ENCODE data around the gene TMEM179B. TPM values are rescaled to one million over a fixed set of nuclear protein-coding genes. Genes with fewer than 3 reads are reported as not detected.

The TMEM179B gene
- total and polyA plus RNA-seq, 7 donors, result 27.0 to 63.9 (median 39.0) TPM

- Histone ChIP-seq H3K36me3 (peaks cover 57 to 76% (median 70%) of the 10 kb centered on the region in 4 donors), H3K27me3 (no peaks in the 10 kb centered on the region), H3K4me3 (no peak overlapping the region), H3K4me1 (peaks cover 0 to 23% (median 19%) of the 10 kb centered on the region in 4 donors), H3K27ac (no peak overlapping the region), H3K9me3 (no peaks in the 10 kb centered on the region)
- no peak for DNase-seq
- no peak for TF ChIP-seq POLR2A (IDR thresholded peaks at IDR 0.05)
- TF ChIP-seq EP300 (IDR thresholded peaks at IDR 0.05), result no peak
- TF ChIP-seq POLR2AphosphoS5 (IDR thresholded peaks at IDR 0.05), result no peak
- no peak for TF ChIP-seq CTCF (IDR thresholded peaks at IDR 0.05)
- intact Hi-C loops (cut with DNase I), result no loop called here
- WGBS, 2 donors, result 87 to 94% methylated on average over 4 of the region's 4 CpGs
Observed at GRCh38 chr11:62801071-62801470, 13.9 kb downstream of the TMEM179B start.

GRCh38 chr11:62804310-62805075 is 17.3 kb downstream of the TMEM179B start:
- Histone ChIP-seq H3K36me3 (peaks cover 33 to 49% (median 40%) of the 10 kb centered on the region in 4 donors), H3K4me1 (peaks cover 0 to 25% (median 21%) of the 10 kb centered on the region in 4 donors), H3K9me3 (no peaks in the 10 kb centered on the region), H3K27ac (peak overlapping the region; percentile 83 to 96 (median 90)), H3K27me3 (no peaks in the 10 kb centered on the region), H3K4me3 (peak overlapping the region; percentile 67 to 93 (median 70))
- TF ChIP-seq EP300 (IDR thresholded peaks at IDR 0.05) (no peak), POLR2AphosphoS5 (IDR thresholded peaks at IDR 0.05) (no peak), CTCF (IDR thresholded peaks at IDR 0.05) (no peak), POLR2A (IDR thresholded peaks at IDR 0.05) (no peak)
- no peak for DNase-seq
- WGBS, 2 donors, result 3 to 6% methylated on average over 14 of the region's 14 CpGs
- intact Hi-C loops (cut with DNase I), result loop anchor here (2.0 kb wide), 1 partner anchor 26 kb away; no protein-coding TSS in a partner anchor

- WGBS, 2 donors, result 1% methylated on average over 77 of the region's 77 CpGs
Observed at GRCh38 chr11:62805076-62805892, 18.1 kb downstream of the TMEM179B start, which contains the start of gene NXF1. Gene NXF1 (minus strand): TSS chr11:62805440. CDS start chr11:62805356, 84 bp downstream.

More at GRCh38 chr11:62805076-62805892, 18.1 kb downstream of the TMEM179B start, which contains the start of gene NXF1:
- TF ChIP-seq POLR2A (IDR thresholded peaks at IDR 0.05) (peak; percentile 98), CTCF (IDR thresholded peaks at IDR 0.05) (no peak), EP300 (IDR thresholded peaks at IDR 0.05) (no peak), POLR2AphosphoS5 (IDR thresholded peaks at IDR 0.05) (peak; percentile 99 to 100 (median 100))
- Histone ChIP-seq H3K9me3 (no peaks in the 10 kb centered on the region), H3K27me3 (no peaks in the 10 kb centered on the region), H3K27ac (peak within 1 kb of the TSS; percentile 83 to 96 (median 90)), H3K4me1 (peaks cover 0 to 25% (median 21%) of the 10 kb centered on the region in 4 donors), H3K4me3 (peak within 1 kb of the TSS; percentile 67 to 93 (median 70)), H3K36me3 (peaks cover 25 to 41% (median 32%) of the 10 kb centered on the region in 4 donors)
- intact Hi-C loops (cut with DNase I), result loop anchor here (2.0 kb wide), 1 partner anchor 26 kb away; no protein-coding TSS in a partner anchor
- DNase-seq, result peak; percentile 97

Measured in sigmoid colon (tissue), 7 donors.